Measurements from ENCODE around the gene RPS6KL1.

- TF ChIP-seq, protein P1, sequence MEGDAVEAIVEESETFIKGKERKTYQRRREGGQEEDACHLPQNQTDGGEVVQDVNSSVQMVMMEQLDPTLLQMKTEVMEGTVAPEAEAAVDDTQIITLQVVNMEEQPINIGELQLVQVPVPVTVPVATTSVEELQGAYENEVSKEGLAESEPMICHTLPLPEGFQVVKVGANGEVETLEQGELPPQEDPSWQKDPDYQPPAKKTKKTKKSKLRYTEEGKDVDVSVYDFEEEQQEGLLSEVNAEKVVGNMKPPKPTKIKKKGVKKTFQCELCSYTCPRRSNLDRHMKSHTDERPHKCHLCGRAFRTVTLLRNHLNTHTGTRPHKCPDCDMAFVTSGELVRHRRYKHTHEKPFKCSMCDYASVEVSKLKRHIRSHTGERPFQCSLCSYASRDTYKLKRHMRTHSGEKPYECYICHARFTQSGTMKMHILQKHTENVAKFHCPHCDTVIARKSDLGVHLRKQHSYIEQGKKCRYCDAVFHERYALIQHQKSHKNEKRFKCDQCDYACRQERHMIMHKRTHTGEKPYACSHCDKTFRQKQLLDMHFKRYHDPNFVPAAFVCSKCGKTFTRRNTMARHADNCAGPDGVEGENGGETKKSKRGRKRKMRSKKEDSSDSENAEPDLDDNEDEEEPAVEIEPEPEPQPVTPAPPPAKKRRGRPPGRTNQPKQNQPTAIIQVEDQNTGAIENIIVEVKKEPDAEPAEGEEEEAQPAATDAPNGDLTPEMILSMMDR (IDR thresholded peaks at IDR 0.05) = no peak
- peak; percentile 79 to 85 for TF ChIP-seq POLR2A (IDR thresholded peaks at IDR 0.05)
Measured at GRCh38 chr14:74881431-74882102, 41.5 kb downstream of the RPS6KL1 start, which contains the start of gene DLST.

Measured in Peyer's patch (tissue), 4 donors.